Natural killer cell (primary cell): ENCODE results near the gene STK38. TPM values are rescaled to one million over a fixed set of nuclear protein-coding genes. Genes with fewer than 3 reads are reported as not detected.

Experiments
- ATAC-seq, 3 donors: fragments of 150-1000 bp in 2 of 3; fragments of 200-7000 bp in 1 of 3; cut with Tn5 transposase; 1 replicate in 1 of 3; 2 replicates in 2 of 3; pipeline ENCODE4 v1.10.0; 2021; ENCODE audit warnings: mild to moderate bottlenecking in 2 of 3, moderate library complexity in 2 of 3
- DNase-seq, 2 donors: peaks; one replicate each; pipeline versions ENCODE4 v3.0.0 to v3.0.0-alpha.2; 2013 to 2021; ENCODE audit warnings: mixed read lengths in 1 of 2
- H3K27ac ChIP-seq: one replicate; pipeline ENCODE4 v1.5.1; 2013; ENCODE audit warnings: mild to moderate bottlenecking, low read length
- H3K27me3 ChIP-seq: one replicate; pipeline ENCODE4 v1.6.1; 2013; ENCODE audit warnings: low read length; ENCODE audit not compliant: control insufficient read depth, insufficient read depth
- H3K36me3 ChIP-seq: one replicate; pipeline ENCODE4 v1.6.1; 2013; ENCODE audit warnings: low read length; ENCODE audit not compliant: control insufficient read depth, insufficient read depth
- H3K4me1 ChIP-seq: one replicate; pipeline ENCODE4 v1.6.1; 2013; ENCODE audit warnings: low read length; ENCODE audit not compliant: control insufficient read depth, insufficient read depth
- H3K4me3 ChIP-seq: one replicate; pipeline ENCODE4 v1.5.1; 2013; ENCODE audit warnings: low read length
- H3K9me3 ChIP-seq: one replicate; pipeline ENCODE4 v1.6.1; 2013; ENCODE audit warnings: low read length; ENCODE audit not compliant: control insufficient read depth, insufficient read depth
- H3K27ac Mint-ChIP-seq, 2 donors: one replicate each; pipeline ENCODE4 v1.8.0; 2022; ENCODE audit warnings: mild to moderate bottlenecking in 2 of 2, mixed read lengths in 2 of 2, moderate library complexity in 1 of 2
- H3K27me3 Mint-ChIP-seq, 2 donors: one replicate each; pipeline ENCODE4 v1.8.0; 2022; ENCODE audit warnings: low read depth in 2 of 2, mixed read lengths in 2 of 2
- H3K36me3 Mint-ChIP-seq: one replicate; pipeline ENCODE4 v1.8.0; 2022; ENCODE audit warnings: mixed read lengths
- H3K4me1 Mint-ChIP-seq, 2 donors: one replicate each; pipeline ENCODE4 v1.8.0; 2022; ENCODE audit warnings: mixed read lengths in 2 of 2
- H3K4me3 Mint-ChIP-seq: one replicate; pipeline ENCODE4 v1.8.0; 2022; ENCODE audit warnings: mild to moderate bottlenecking, moderate library complexity, mixed read lengths
- H3K9me3 Mint-ChIP-seq, 2 donors: one replicate each; pipeline ENCODE4 v1.8.0; 2022; ENCODE audit warnings: mixed read lengths in 2 of 2
- CTCF ChIP-seq: fragments of 200-600 bp; IDR thresholded peaks from one replicate; pipeline ENCODE4 v1.8.0; 2022; ENCODE audit warnings: antibody characterized with exemption
- WGBS: methylation state at CpG from one replicate; pipeline ENCODE4 v1.1.7; 2013; ENCODE audit warnings: missing lambda C conversion rate; ENCODE audit not compliant: insufficient coverage; 5-methylcytosine and 5-hydroxymethylcytosine counted together
- intact Hi-C: fragments of 100-400 bp; cut with micrococcal nuclease; formaldehyde crosslinking; loops from one replicate; pipeline ENCODE4 v1.14.2; 2022
- total RNA-seq, 4 donors: library from RNA; stranded (reverse); fragments of 120-200 nt in 1 of 4; gene quantifications; one replicate each; pipeline versions ENCODE4 v1.2.3 to v1.2.4, GENCODE V29; 2013 to 2022

STK38 gene
- total RNA-seq, 3 donors from 2014 or later (not counting 1 experiment from before 2014, with no cell fraction given): 105 to 157 (median 126) TPM

GRCh38 chr6:36523936-36524499, 23.3 kb downstream of the STK38 start:
- Mint-ChIP-seq H3K9me3 (no peaks in the 10 kb centered on the region), H3K4me1 (peaks cover 35 to 46% of the 10 kb centered on the region in 2 donors), H3K27me3 (no peaks in the 10 kb centered on the region), H3K27ac (peak overlapping the region in 1 of 2 donors; percentile 56), H3K4me3 (no peak overlapping the region), H3K36me3 (peaks cover 27% of the 10 kb centered on the region)
- H3K4me3 ChIP-seq: no peak overlapping the region
- no peaks in the 10 kb centered on the region for H3K27me3 ChIP-seq
- peaks cover 16% of the 10 kb centered on the region for H3K4me1 ChIP-seq
- no peak for TF ChIP-seq CTCF
- H3K27ac ChIP-seq: no peak overlapping the region
- no peak for DNase-seq
- H3K9me3 ChIP-seq: no peaks in the 10 kb centered on the region
- intact Hi-C loops: no loop called here
- no peak for ATAC-seq
- 88% methylated on average over 4 of the region's 6 CpGs for WGBS
- peaks cover 72% of the 10 kb centered on the region for H3K36me3 ChIP-seq

- Mint-ChIP-seq H3K4me1 (peaks cover 37 to 47% of the 10 kb centered on the region in 2 donors), H3K4me3 (no peak overlapping the region), H3K36me3 (peaks cover 32% of the 10 kb centered on the region), H3K9me3 (no peaks in the 10 kb centered on the region), H3K27ac (no peak overlapping the region), H3K27me3 (no peaks in the 10 kb centered on the region)
- no peak for TF ChIP-seq CTCF
- Histone ChIP-seq H3K9me3 (no peaks in the 10 kb centered on the region), H3K4me3 (no peak overlapping the region), H3K36me3 (peaks cover 74% of the 10 kb centered on the region), H3K27me3 (no peaks in the 10 kb centered on the region), H3K4me1 (peaks cover 16% of the 10 kb centered on the region), H3K27ac (no peak overlapping the region)
- intact Hi-C loops: no loop called here
- WGBS: 97% methylated on average over 7 of the region's 8 CpGs
- DNase-seq (no peak), ATAC-seq (no peak)
These were observed 23.8 kb downstream of the STK38 start for GRCh38 chr6:36523451-36523850.

GRCh38 chr6:36519352-36519751, 27.9 kb downstream of the STK38 start:
- peaks cover 93% of the 10 kb centered on the region for H3K36me3 ChIP-seq
- no peaks in the 10 kb centered on the region for H3K27me3 ChIP-seq
- H3K27ac ChIP-seq: no peak overlapping the region
- H3K4me1 ChIP-seq: peaks cover 9% of the 10 kb centered on the region
- Mint-ChIP-seq H3K27ac (peak overlapping the region; percentile 78 to 80), H3K27me3 (no peaks in the 10 kb centered on the region), H3K9me3 (no peaks in the 10 kb centered on the region), H3K36me3 (peaks cover 26% of the 10 kb centered on the region), H3K4me3 (no peak overlapping the region), H3K4me1 (peaks cover 34 to 39% of the 10 kb centered on the region in 2 donors)
- intact Hi-C loops: no loop called here
- H3K4me3 ChIP-seq: no peak overlapping the region
- no peak for TF ChIP-seq CTCF
- no peaks in the 10 kb centered on the region for H3K9me3 ChIP-seq
- DNase-seq (no peak), ATAC-seq (no peak)

GRCh38 chr6:36517408-36517807, 29.9 kb downstream of the STK38 start:
- Mint-ChIP-seq H3K4me3 (no peak overlapping the region), H3K9me3 (no peaks in the 10 kb centered on the region), H3K27me3 (no peaks in the 10 kb centered on the region), H3K4me1 (peaks cover 37% of the 10 kb centered on the region in 2 donors), H3K36me3 (peaks cover 14% of the 10 kb centered on the region), H3K27ac (peak overlapping the region; percentile 78 to 80)
- Histone ChIP-seq H3K4me1 (peaks cover 9% of the 10 kb centered on the region), H3K4me3 (no peak overlapping the region), H3K9me3 (no peaks in the 10 kb centered on the region), H3K27me3 (no peaks in the 10 kb centered on the region), H3K36me3 (peaks cover 92% of the 10 kb centered on the region), H3K27ac (no peak overlapping the region)
- DNase-seq: no peak
- TF ChIP-seq CTCF: no peak
- intact Hi-C loops: no loop called here
- WGBS: no CpG with 5 or more reads among the region's 2 CpGs
- no peak for ATAC-seq
